ENCODE data around the gene FILIP1.

FILIP1 gene

GRCh38 chr6:75403563-75404080 is 90.0 kb downstream of the FILIP1 start:
- H3K4me3 ChIP-seq (replicated peaks in 1 of 2; ENCODE audit: low read depth in 2 of 2, low read length in 2 of 2): no peak overlapping the region
- DNase-seq (ENCODE audit: low read depth in 2 of 2): no peak
- no peak for TF ChIP-seq CTCF (IDR thresholded peaks at IDR 0.05; ENCODE audit: low read depth, low read length)

GRCh38 chr6:75402296-75402695 is 91.3 kb downstream of the FILIP1 start:
- no peak overlapping the region for H3K4me3 ChIP-seq (replicated peaks in 1 of 2; ENCODE audit: low read depth in 2 of 2, low read length in 2 of 2)
- no peak for TF ChIP-seq CTCF (IDR thresholded peaks at IDR 0.05; ENCODE audit: low read depth, low read length)
- DNase-seq (ENCODE audit: low read depth in 2 of 2): peak; percentile 33 to 78

GRCh38 chr6:75397656-75398465 is 95.7 kb downstream of the FILIP1 start:
- peak; percentile 22 to 61 for DNase-seq (ENCODE audit: low read depth in 2 of 2)
- no peak overlapping the region for H3K4me3 ChIP-seq (replicated peaks in 1 of 2; ENCODE audit: low read depth in 2 of 2, low read length in 2 of 2)
- TF ChIP-seq CTCF (IDR thresholded peaks at IDR 0.05; ENCODE audit: low read depth, low read length): no peak

GRCh38 chr6:75397171-75397570 is 96.4 kb downstream of the FILIP1 start:
- no peak overlapping the region for H3K4me3 ChIP-seq (replicated peaks in 1 of 2; ENCODE audit: low read depth in 2 of 2, low read length in 2 of 2)
- no peak for TF ChIP-seq CTCF (IDR thresholded peaks at IDR 0.05; ENCODE audit: low read depth, low read length)
- no peak for DNase-seq (ENCODE audit: low read depth in 2 of 2)

GRCh38 chr6:75396005-75396800 is 97.4 kb downstream of the FILIP1 start:
- no peak overlapping the region for H3K4me3 ChIP-seq (replicated peaks in 1 of 2; ENCODE audit: low read depth in 2 of 2, low read length in 2 of 2)
- DNase-seq (ENCODE audit: low read depth in 2 of 2): peak in 1 of 2 donors; percentile 49
- TF ChIP-seq CTCF (IDR thresholded peaks at IDR 0.05; ENCODE audit: low read depth, low read length): no peak

- no peak for TF ChIP-seq CTCF (IDR thresholded peaks at IDR 0.05; ENCODE audit: low read depth, low read length)
- H3K4me3 ChIP-seq (replicated peaks in 1 of 2; ENCODE audit: low read depth in 2 of 2, low read length in 2 of 2): no peak overlapping the region
- DNase-seq (ENCODE audit: low read depth in 2 of 2): no peak
Measured at GRCh38 chr6:75393806-75394205, 99.8 kb downstream of the FILIP1 start.

All from cardiac fibroblast (primary cell).